ENCODE measurements around the gene NUAK1. TPM values are rescaled to one million over a fixed set of nuclear protein-coding genes. Genes with fewer than 3 reads are reported as not detected.

NUAK1 gene
- total and polyA plus RNA-seq, 7 donors, result 7.0 to 102 (median 21.8) TPM

GRCh38 chr12:106161491-106161890 lies 22.7 kb upstream of the NUAK1 start:
- Histone ChIP-seq H3K36me3 (ENCODE audit: insufficient read depth in 1 of 2, low read depth in 1 of 2) (no peaks in the 10 kb centered on the region), H3K27me3 (ENCODE audit: insufficient read depth in 3 of 3, low read length in 2 of 3) (no peaks in the 10 kb centered on the region), H3K4me3 (no peak overlapping the region), H3K9me3 (no peaks in the 10 kb centered on the region), H3K4me1 (no peaks in the 10 kb centered on the region), H3K27ac (no peak overlapping the region)
- intact Hi-C loops (cut with DNase I), result no loop called here
- 86 to 91% (median 88%) methylated on average over 2 of the region's 2 CpGs for WGBS, 3 donors
- ATAC-seq (no peak), DNase-seq (no peak)
- TF ChIP-seq CTCF (IDR thresholded peaks at IDR 0.05), result no peak

DNA sequence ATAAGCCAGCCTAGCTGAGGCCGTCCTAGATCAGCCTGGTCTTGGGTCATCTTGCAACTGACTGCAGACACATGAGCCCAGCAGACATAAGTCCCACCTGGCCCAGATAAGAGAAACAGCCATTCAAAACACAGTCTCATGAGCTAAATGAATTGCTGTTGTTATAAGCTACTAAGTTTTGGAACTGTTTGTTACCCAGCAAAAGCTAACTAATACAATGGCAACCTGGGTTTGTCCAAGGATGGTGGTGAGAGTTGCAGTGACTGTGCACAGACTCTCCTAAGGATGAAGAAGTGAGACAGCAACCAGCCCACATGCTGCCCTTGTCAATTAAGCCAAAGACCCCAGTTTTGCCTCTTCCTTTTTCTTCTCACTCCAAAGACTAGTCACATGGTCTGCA lies 22.2 kb upstream of the NUAK1 start:
- DNase-seq (no peak), ATAC-seq (no peak)
- Histone ChIP-seq H3K9me3 (no peaks in the 10 kb centered on the region), H3K4me1 (no peaks in the 10 kb centered on the region), H3K36me3 (ENCODE audit: insufficient read depth in 1 of 2, low read depth in 1 of 2) (no peaks in the 10 kb centered on the region), H3K27me3 (ENCODE audit: insufficient read depth in 3 of 3, low read length in 2 of 3) (no peaks in the 10 kb centered on the region), H3K4me3 (no peak overlapping the region), H3K27ac (no peak overlapping the region)
- intact Hi-C loops (cut with DNase I), result no loop called here
- TF ChIP-seq CTCF (IDR thresholded peaks at IDR 0.05), result no peak
- 91 to 100% (median 96%) methylated on average over 1 of the region's 1 CpG for WGBS, 3 donors

DNA sequence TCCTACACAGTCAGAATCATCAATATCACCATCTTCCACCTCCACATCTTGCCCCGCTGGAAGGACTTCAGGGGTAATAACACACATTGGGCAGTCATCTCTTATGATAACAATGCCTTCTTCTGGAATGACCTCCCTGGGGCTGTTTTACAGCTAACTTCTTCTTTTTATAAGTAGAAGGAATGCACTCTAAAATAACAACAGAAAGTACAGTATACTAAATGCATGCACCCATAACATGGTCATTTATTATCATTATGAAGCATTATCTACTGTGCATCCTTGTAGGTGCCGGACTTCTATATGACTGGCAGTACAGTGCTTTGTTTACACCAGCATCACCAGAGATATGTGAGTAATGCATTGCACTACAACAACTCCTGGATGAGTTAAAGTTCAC lies 19.0 kb upstream of the NUAK1 start:
- no peak for TF ChIP-seq CTCF (IDR thresholded peaks at IDR 0.05)
- Histone ChIP-seq H3K27me3 (ENCODE audit: insufficient read depth in 3 of 3, low read length in 2 of 3) (no peaks in the 10 kb centered on the region), H3K36me3 (ENCODE audit: insufficient read depth in 1 of 2, low read depth in 1 of 2) (no peaks in the 10 kb centered on the region), H3K4me3 (no peak overlapping the region), H3K9me3 (no peaks in the 10 kb centered on the region), H3K27ac (no peak overlapping the region), H3K4me1 (peaks cover 12% of the 10 kb centered on the region)
- 96 to 98% (median 97%) methylated on average over 2 of the region's 2 CpGs for WGBS, 3 donors
- intact Hi-C loops (cut with DNase I), result no loop called here
- ATAC-seq (no peak), DNase-seq (no peak)

DNA sequence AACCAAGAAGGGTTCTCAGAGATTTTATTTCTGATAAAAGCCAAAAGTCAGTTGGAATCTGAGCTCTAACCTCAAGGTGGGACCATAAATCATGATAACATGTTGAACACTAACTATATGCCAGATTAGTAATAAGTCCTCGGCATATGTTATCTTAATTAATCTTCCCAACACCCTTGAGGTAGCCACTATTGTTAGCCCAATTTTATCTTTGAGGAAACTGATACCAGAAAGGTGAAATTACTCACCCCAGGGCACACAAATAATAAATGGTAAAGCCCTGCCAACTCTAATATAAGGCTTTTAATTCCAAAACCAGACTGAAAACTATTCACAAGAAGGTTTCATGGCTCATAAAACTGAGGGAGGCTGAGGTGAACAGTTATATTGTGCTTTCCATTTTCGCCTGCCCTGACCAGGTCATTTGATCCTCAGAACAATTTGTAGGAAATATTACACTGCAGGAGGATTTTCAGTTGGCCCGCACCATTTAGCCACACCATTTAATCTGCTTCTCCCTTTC lies 16.1 kb upstream of the NUAK1 start:
- peak overlapping the region; percentile 27 for H3K27ac ChIP-seq
- no peak for TF ChIP-seq CTCF (IDR thresholded peaks at IDR 0.05)
- no peak overlapping the region for H3K4me3 ChIP-seq
- WGBS, 3 donors, result 11 to 21% (median 15%) methylated on average over 3 of the region's 3 CpGs
- no peaks in the 10 kb centered on the region for H3K9me3 ChIP-seq
- no peaks in the 10 kb centered on the region for H3K36me3 ChIP-seq (ENCODE audit: insufficient read depth in 1 of 2, low read depth in 1 of 2)
- H3K4me1 ChIP-seq, result peaks cover 12% of the 10 kb centered on the region
- H3K27me3 ChIP-seq (ENCODE audit: insufficient read depth in 3 of 3, low read length in 2 of 3), result no peaks in the 10 kb centered on the region
- intact Hi-C loops (cut with DNase I), result loop anchor here (2.0 to 5.0 kb wide), 2 partner anchors 37 to 44 kb away; no protein-coding TSS in a partner anchor
- DNase-seq (no peak), ATAC-seq (peak in 1 of 4 donors; percentile 53)

- peaks cover 28% of the 10 kb centered on the region for H3K4me1 ChIP-seq
- intact Hi-C loops (cut with DNase I), result loop anchor here in 1 of 2 donors (5.0 kb wide), 1 partner anchor 40 kb away; no protein-coding TSS in a partner anchor
- H3K9me3 ChIP-seq, result no peaks in the 10 kb centered on the region
- H3K4me3 ChIP-seq, result no peak overlapping the region
- no peaks in the 10 kb centered on the region for H3K27me3 ChIP-seq (ENCODE audit: insufficient read depth in 3 of 3, low read length in 2 of 3)
- TF ChIP-seq CTCF (IDR thresholded peaks at IDR 0.05), result no peak
- no peak for DNase-seq
- H3K36me3 ChIP-seq (ENCODE audit: insufficient read depth in 1 of 2, low read depth in 1 of 2), result no peaks in the 10 kb centered on the region
- no peak overlapping the region for H3K27ac ChIP-seq
- 35 to 51% (median 41%) methylated on average over 4 of the region's 4 CpGs for WGBS, 3 donors
- ATAC-seq, result peak in 3 of 4 donors; percentile 27 to 47 (median 46)
Measured at GRCh38 chr12:106152334-106152733, 13.6 kb upstream of the NUAK1 start.
